HCT116 (cell line): ENCODE results near the gene TRAF2.

Source experiments
- EZH2 ChIP-seq: fragments of 200-600 bp; sonication (generic); IDR thresholded peaks from 2 replicates; pipeline ENCODE4 v1.6.1; 2017; ENCODE audit warnings: antibody characterized with exemption, mixed run types
- POLR2A ChIP-seq: IDR thresholded peaks from 2 replicates; pipeline ENCODE4 v1.7.0; 2011; ENCODE audit warnings: borderline replicate concordance; ENCODE audit not compliant: insufficient read depth, insufficient read length; ENCODE audit errors: extremely low read depth
- POLR2AphosphoS5 ChIP-seq: IDR thresholded peaks from 2 replicates; pipeline ENCODE4 v1.6.1; 2011; ENCODE audit warnings: mild to moderate bottlenecking, low read depth, low read length, moderate library complexity
- TF ChIP-seq, protein P1 (sequence below), 3 experiments: fragments of 200-600 bp in 1 of 3; sonication (generic) in 1 of 3; IDR thresholded peaks in 2 of 3; conservative IDR thresholded peaks in 1 of 3; 2 replicates each; pipeline ENCODE4 v1.5.1; 2012 to 2017; ENCODE audit warnings: low read depth in 2 of 3, low read length in 2 of 3, antibody characterized with exemption in 1 of 3, borderline replicate concordance in 1 of 3, control low read depth in 1 of 3, mild to moderate bottlenecking in 1 of 3, mixed read lengths in 1 of 3, mixed run types in 1 of 3, moderate library complexity in 1 of 3; ENCODE audit not compliant: insufficient read depth in 1 of 3
- TF ChIP-seq, protein P2 (sequence below): IDR thresholded peaks from 2 replicates; pipeline ENCODE4 v1.6.1; 2012; ENCODE audit warnings: low read depth
- TF ChIP-seq, protein P3 (sequence below): IDR thresholded peaks from 2 replicates; pipeline ENCODE4 v1.6.1; 2012

DNA sequence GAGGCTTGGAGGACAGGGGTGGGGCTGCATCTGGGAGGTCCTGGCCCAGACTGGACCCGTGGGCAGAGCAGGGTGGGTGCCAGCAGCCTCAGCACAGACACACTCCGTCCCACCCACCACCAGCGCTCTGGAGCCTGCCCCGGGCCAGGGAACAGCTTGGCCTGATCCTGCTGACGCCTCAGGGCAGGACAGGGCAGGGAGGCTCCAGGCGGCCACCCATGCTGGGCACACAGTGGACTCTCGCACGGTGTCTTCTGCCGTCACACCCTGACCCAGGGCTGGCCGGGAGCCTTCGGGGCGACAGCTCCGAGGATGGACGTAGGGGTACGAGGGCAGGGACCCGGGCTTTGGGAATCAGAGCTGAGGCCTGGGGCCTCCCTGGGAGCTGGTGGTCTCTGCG lies 82.8 kb downstream of the TRAF2 start:
- TF ChIP-seq, protein P1, sequence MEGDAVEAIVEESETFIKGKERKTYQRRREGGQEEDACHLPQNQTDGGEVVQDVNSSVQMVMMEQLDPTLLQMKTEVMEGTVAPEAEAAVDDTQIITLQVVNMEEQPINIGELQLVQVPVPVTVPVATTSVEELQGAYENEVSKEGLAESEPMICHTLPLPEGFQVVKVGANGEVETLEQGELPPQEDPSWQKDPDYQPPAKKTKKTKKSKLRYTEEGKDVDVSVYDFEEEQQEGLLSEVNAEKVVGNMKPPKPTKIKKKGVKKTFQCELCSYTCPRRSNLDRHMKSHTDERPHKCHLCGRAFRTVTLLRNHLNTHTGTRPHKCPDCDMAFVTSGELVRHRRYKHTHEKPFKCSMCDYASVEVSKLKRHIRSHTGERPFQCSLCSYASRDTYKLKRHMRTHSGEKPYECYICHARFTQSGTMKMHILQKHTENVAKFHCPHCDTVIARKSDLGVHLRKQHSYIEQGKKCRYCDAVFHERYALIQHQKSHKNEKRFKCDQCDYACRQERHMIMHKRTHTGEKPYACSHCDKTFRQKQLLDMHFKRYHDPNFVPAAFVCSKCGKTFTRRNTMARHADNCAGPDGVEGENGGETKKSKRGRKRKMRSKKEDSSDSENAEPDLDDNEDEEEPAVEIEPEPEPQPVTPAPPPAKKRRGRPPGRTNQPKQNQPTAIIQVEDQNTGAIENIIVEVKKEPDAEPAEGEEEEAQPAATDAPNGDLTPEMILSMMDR (IDR thresholded peaks at IDR 0.05 in 2 of 3, conservative IDR thresholded peaks at IDR 0.05 in 1 of 3; ENCODE audit: borderline replicate concordance in 1 of 3, insufficient read depth in 1 of 3, low read depth in 2 of 3, low read length in 2 of 3): no peak
- TF ChIP-seq, protein P2, sequence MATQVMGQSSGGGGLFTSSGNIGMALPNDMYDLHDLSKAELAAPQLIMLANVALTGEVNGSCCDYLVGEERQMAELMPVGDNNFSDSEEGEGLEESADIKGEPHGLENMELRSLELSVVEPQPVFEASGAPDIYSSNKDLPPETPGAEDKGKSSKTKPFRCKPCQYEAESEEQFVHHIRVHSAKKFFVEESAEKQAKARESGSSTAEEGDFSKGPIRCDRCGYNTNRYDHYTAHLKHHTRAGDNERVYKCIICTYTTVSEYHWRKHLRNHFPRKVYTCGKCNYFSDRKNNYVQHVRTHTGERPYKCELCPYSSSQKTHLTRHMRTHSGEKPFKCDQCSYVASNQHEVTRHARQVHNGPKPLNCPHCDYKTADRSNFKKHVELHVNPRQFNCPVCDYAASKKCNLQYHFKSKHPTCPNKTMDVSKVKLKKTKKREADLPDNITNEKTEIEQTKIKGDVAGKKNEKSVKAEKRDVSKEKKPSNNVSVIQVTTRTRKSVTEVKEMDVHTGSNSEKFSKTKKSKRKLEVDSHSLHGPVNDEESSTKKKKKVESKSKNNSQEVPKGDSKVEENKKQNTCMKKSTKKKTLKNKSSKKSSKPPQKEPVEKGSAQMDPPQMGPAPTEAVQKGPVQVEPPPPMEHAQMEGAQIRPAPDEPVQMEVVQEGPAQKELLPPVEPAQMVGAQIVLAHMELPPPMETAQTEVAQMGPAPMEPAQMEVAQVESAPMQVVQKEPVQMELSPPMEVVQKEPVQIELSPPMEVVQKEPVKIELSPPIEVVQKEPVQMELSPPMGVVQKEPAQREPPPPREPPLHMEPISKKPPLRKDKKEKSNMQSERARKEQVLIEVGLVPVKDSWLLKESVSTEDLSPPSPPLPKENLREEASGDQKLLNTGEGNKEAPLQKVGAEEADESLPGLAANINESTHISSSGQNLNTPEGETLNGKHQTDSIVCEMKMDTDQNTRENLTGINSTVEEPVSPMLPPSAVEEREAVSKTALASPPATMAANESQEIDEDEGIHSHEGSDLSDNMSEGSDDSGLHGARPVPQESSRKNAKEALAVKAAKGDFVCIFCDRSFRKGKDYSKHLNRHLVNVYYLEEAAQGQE: no peak
- TF ChIP-seq POLR2A: no peak
- TF ChIP-seq EZH2: no peak
- no peak for TF ChIP-seq POLR2AphosphoS5
- TF ChIP-seq, protein P3, sequence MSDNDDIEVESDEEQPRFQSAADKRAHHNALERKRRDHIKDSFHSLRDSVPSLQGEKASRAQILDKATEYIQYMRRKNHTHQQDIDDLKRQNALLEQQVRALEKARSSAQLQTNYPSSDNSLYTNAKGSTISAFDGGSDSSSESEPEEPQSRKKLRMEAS: no peak
